H1 (cell line): ENCODE measurements around the gene HIPK2. TPM values are rescaled to one million over a fixed set of nuclear protein-coding genes. Genes with fewer than 3 reads are reported as not detected.

Source experiments
- CTCF ChIA-PET: fragments of 300-600 bp; sonication (Branson Sonifier 250); formaldehyde crosslinking; loops from one replicate; lab custom pipeline; 2021; ENCODE audit not compliant: partially characterized antibody; lab: Charles Lee
- POLR2A ChIA-PET: fragments of 300-600 bp; sonication (Branson Sonifier 250); formaldehyde crosslinking; loops from one replicate; lab custom pipeline; 2021; ENCODE audit warnings: inconsistent platforms; ENCODE audit not compliant: partially characterized antibody; lab: Charles Lee
- DNase-seq, 2 experiments: peaks; one replicate each; pipeline versions ENCODE4 v3.0.0 to v3.0.0-alpha.2; 2010 to 2022; ENCODE audit warnings: low spot score in 2 of 2, low read depth in 1 of 2, mixed read lengths in 1 of 2
- FAIRE-seq: peaks from 2 replicates; lab custom pipeline; 2011; peaks lifted over from hg19 to GRCh38; lab: Jason Lieb, UNC
- H2AFZ ChIP-seq: 2 replicates; pipeline ENCODE4 v1.8.1; 2012; ENCODE audit warnings: low read length, inconsistent platforms
- H2AK5ac ChIP-seq: 2 replicates; pipeline ENCODE4 v1.6.1; 2013; ENCODE audit warnings: low read depth, low read length
- H2BK120ac ChIP-seq: replicated peaks from 2 replicates; pipeline ENCODE3; 2013; ENCODE audit warnings: low read depth, low read length, inconsistent platforms
- H2BK12ac ChIP-seq: 2 replicates; pipeline ENCODE4 v1.6.1; 2013; ENCODE audit warnings: low read depth, low read length
- H2BK15ac ChIP-seq: 2 replicates; pipeline ENCODE4 v1.6.1; 2013; ENCODE audit warnings: low read length
- H2BK20ac ChIP-seq: 2 replicates; pipeline ENCODE4 v1.6.1; 2013; ENCODE audit warnings: low read length
- H2BK5ac ChIP-seq: 2 replicates; pipeline ENCODE4 v1.6.1; 2013; ENCODE audit warnings: low read depth, low read length
- H3K14ac ChIP-seq: 2 replicates; pipeline ENCODE4 v1.6.1; 2013; ENCODE audit warnings: inconsistent platforms; ENCODE audit not compliant: insufficient read length
- H3K18ac ChIP-seq: 2 replicates; pipeline ENCODE4 v1.6.1; 2013; ENCODE audit warnings: low read length; ENCODE audit errors: extremely low read depth
- H3K23ac ChIP-seq: 2 replicates; pipeline ENCODE4 v1.6.1; 2013; ENCODE audit warnings: inconsistent platforms; ENCODE audit not compliant: insufficient read length
- H3K23me2 ChIP-seq: 2 replicates; pipeline ENCODE4 v1.6.1; 2013; ENCODE audit warnings: low read depth, low read length
- H3K27ac ChIP-seq: 2 replicates; pipeline ENCODE4 v1.6.1; 2011; ENCODE audit warnings: low read depth, low read length, inconsistent platforms
- H3K27me3 ChIP-seq, 4 experiments: replicated peaks in 1 of 4; 1 replicate in 1 of 4; 2 replicates in 3 of 4; pipeline versions ENCODE4 v1.6.1 to v1.8.1; 2011 to 2013; ENCODE audit warnings: low read length in 3 of 4, mild to moderate bottlenecking in 3 of 4, inconsistent platforms in 2 of 4, mixed read lengths in 2 of 4, moderate library complexity in 1 of 4; ENCODE audit not compliant: control insufficient read depth in 3 of 4, insufficient read depth in 3 of 4; ENCODE audit errors: extremely low read depth in 1 of 4
- H3K36me3 ChIP-seq, 4 experiments: 2 replicates each; pipeline versions ENCODE4 v1.6.1 to v1.8.1; 2011 to 2013; ENCODE audit warnings: mild to moderate bottlenecking in 4 of 4, low read length in 3 of 4, moderate library complexity in 2 of 4, control low read depth in 1 of 4, inconsistent platforms in 1 of 4; ENCODE audit not compliant: insufficient read depth in 4 of 4, control insufficient read depth in 2 of 4
- H3K4ac ChIP-seq: replicated peaks from 2 replicates; pipeline ENCODE3; 2013; ENCODE audit warnings: low read length, low read depth, mixed read lengths, inconsistent platforms; ENCODE audit not compliant: insufficient read length
- H3K4me1 ChIP-seq, 4 experiments: replicated peaks in 1 of 4; 1 replicate in 1 of 4; 2 replicates in 3 of 4; pipeline versions ENCODE4 v1.6.1 to v1.8.1; 2011 to 2013; ENCODE audit warnings: low read length in 3 of 4, inconsistent platforms in 2 of 4, mixed read lengths in 1 of 4; ENCODE audit not compliant: insufficient read depth in 4 of 4, control insufficient read depth in 3 of 4
- H3K4me2 ChIP-seq, 2 experiments: 2 replicates each; pipeline versions ENCODE4 v1.6.1 to v1.8.1; 2011 to 2013; ENCODE audit warnings: low read depth in 2 of 2, low read length in 2 of 2, control low read depth in 1 of 2, inconsistent platforms in 1 of 2, mild to moderate bottlenecking in 1 of 2; ENCODE audit not compliant: insufficient read depth in 1 of 2
- H3K4me3 ChIP-seq, 4 experiments: fragments of 200-600, 300-600 bp in 1 of 4; sonication (generic), shearing (Covaris generic), sonication (Bioruptor Twin) in 1 of 4; 2 replicates each; pipeline versions ENCODE4 v1.5.1 to v1.8.1; 2011 to 2016; ENCODE audit warnings: low read length in 4 of 4, low read depth in 3 of 4, control low read depth in 2 of 4, inconsistent platforms in 2 of 4, mild to moderate bottlenecking in 2 of 4, mixed read lengths in 1 of 4, moderate library complexity in 1 of 4; ENCODE audit not compliant: insufficient read depth in 2 of 4; ENCODE audit errors: extremely low read depth in 1 of 4
- H3K56ac ChIP-seq: replicated peaks from 2 replicates; pipeline ENCODE3; 2013; ENCODE audit warnings: low read depth, mild to moderate bottlenecking, mixed read lengths, low read length, inconsistent platforms; ENCODE audit not compliant: insufficient read length
- H3K79me1 ChIP-seq: 2 replicates; pipeline ENCODE4 v1.6.1; 2013; ENCODE audit warnings: low read depth, low read length, control low read depth
- H3K79me2 ChIP-seq, 2 experiments: 2 replicates each; pipeline versions ENCODE4 v1.6.1 to v1.8.1; 2012 to 2013; ENCODE audit warnings: low read length in 2 of 2, mild to moderate bottlenecking in 2 of 2, inconsistent platforms in 1 of 2; ENCODE audit not compliant: insufficient read depth in 2 of 2, control insufficient read depth in 1 of 2
- H3K9ac ChIP-seq, 4 experiments: replicated peaks in 1 of 4; 1 replicate in 1 of 4; 2 replicates in 3 of 4; pipeline versions ENCODE4 v1.6.1 to v1.8.1; 2011 to 2013; ENCODE audit warnings: low read depth in 3 of 4, low read length in 3 of 4, control low read depth in 2 of 4, mild to moderate bottlenecking in 2 of 4, moderate library complexity in 2 of 4, inconsistent platforms in 1 of 4; ENCODE audit errors: extremely low read depth in 1 of 4
- H3K9me3 ChIP-seq, 2 experiments: 2 replicates each; pipeline versions ENCODE4 v1.6.1 to v1.8.1; 2012 to 2013; ENCODE audit warnings: mild to moderate bottlenecking in 2 of 2, moderate library complexity in 2 of 2, control low read depth in 1 of 2, inconsistent platforms in 1 of 2, low read depth in 1 of 2, low read length in 1 of 2, mixed read lengths in 1 of 2; ENCODE audit not compliant: insufficient read depth in 2 of 2
- H4K20me1 ChIP-seq, 2 experiments: replicated peaks in 1 of 2; 2 replicates each; pipeline versions ENCODE3 to v1.8.1; 2011 to 2013; ENCODE audit warnings: inconsistent platforms in 2 of 2, low read length in 2 of 2, mild to moderate bottlenecking in 1 of 2; ENCODE audit not compliant: insufficient read depth in 2 of 2, control insufficient read depth in 1 of 2
- H4K5ac ChIP-seq: 2 replicates; pipeline ENCODE4 v1.6.1; 2013; ENCODE audit warnings: low read length, low read depth, mixed read lengths, inconsistent platforms; ENCODE audit not compliant: insufficient read length
- H4K8ac ChIP-seq: 2 replicates; pipeline ENCODE4 v1.8.0; 2013; ENCODE audit warnings: mild to moderate bottlenecking, moderate library complexity, low read length, inconsistent platforms; ENCODE audit not compliant: insufficient read depth; ENCODE audit errors: extremely low read depth
- H4K91ac ChIP-seq: replicated peaks from 2 replicates; pipeline ENCODE3; 2013; ENCODE audit warnings: low read length, mixed read lengths, inconsistent platforms; ENCODE audit not compliant: insufficient read length
- CBX8 ChIP-seq: fragments of 300-800, 300-1000 bp; sonication (generic); IDR thresholded peaks from 2 replicates; pipeline ENCODE4 v1.7.1; 2016; ENCODE audit warnings: low read depth, low read length, borderline replicate concordance
- CEBPB ChIP-seq: IDR thresholded peaks from 2 replicates; pipeline ENCODE4 v1.6.1; 2012; ENCODE audit warnings: low read depth, low read length
- CHD2 ChIP-seq: IDR thresholded peaks from 2 replicates; pipeline ENCODE4 v1.6.1; 2012; ENCODE audit warnings: low read length, improper control_type of control experiment
- HDAC2 ChIP-seq, 2 experiments: fragments of 300-600 bp in 1 of 2; sonication (generic) in 1 of 2; IDR thresholded peaks; 2 replicates each; pipeline ENCODE4 v1.6.1; 2011 to 2012; ENCODE audit warnings: low read depth in 2 of 2, low read length in 2 of 2, mild to moderate bottlenecking in 2 of 2, moderate library complexity in 2 of 2, borderline replicate concordance in 1 of 2, inconsistent platforms in 1 of 2
- HDAC6 ChIP-seq: IDR thresholded peaks from one replicate; pipeline ENCODE4 v1.7.1; 2012; ENCODE audit warnings: low read depth, mild to moderate bottlenecking, inconsistent platforms, low read length, moderate library complexity
- KDM4A ChIP-seq: IDR thresholded peaks from one replicate; pipeline ENCODE4 v1.7.1; 2012; ENCODE audit warnings: low read depth, mild to moderate bottlenecking, moderate library complexity, low read length, inconsistent platforms; ENCODE audit not compliant: severe bottlenecking
- KDM5A ChIP-seq: fragments of 200-600 bp; IDR thresholded peaks from 2 replicates; pipeline ENCODE4 v1.7.1; 2012; ENCODE audit warnings: mild to moderate bottlenecking, low read length, inconsistent platforms, mixed read lengths
- NANOG ChIP-seq: IDR thresholded peaks from 2 replicates; pipeline ENCODE4 v1.6.1; 2011; ENCODE audit warnings: low read length, low read depth, mild to moderate bottlenecking, inconsistent platforms; ENCODE audit not compliant: insufficient read depth, poor library complexity, severe bottlenecking
- POU5F1 ChIP-seq: IDR thresholded peaks from 2 replicates; pipeline ENCODE4 v1.6.1; 2011; ENCODE audit warnings: low read depth, mild to moderate bottlenecking, low read length, moderate library complexity
- RBBP5 ChIP-seq: IDR thresholded peaks from 2 replicates; pipeline ENCODE4 v1.7.1; 2012; ENCODE audit warnings: low read depth, mild to moderate bottlenecking, inconsistent platforms, low read length, moderate library complexity, borderline replicate concordance
- SP1 ChIP-seq: IDR thresholded peaks from 2 replicates; pipeline ENCODE4 v1.6.1; 2011; ENCODE audit warnings: low read depth, low read length
- TAF7 ChIP-seq: optimal IDR thresholded peaks from 2 replicates; pipeline ENCODE3; 2011; ENCODE audit warnings: low read depth, mild to moderate bottlenecking, inconsistent platforms, low read length, moderate library complexity, borderline replicate concordance
- TBP ChIP-seq: IDR thresholded peaks from 2 replicates; pipeline ENCODE4 v1.6.1; 2011; ENCODE audit warnings: low read depth, low read length, improper control_type of control experiment
- ZNF274 ChIP-seq: IDR thresholded peaks from 2 replicates; pipeline ENCODE4 v1.7.0; 2012; ENCODE audit warnings: low read length, borderline replicate concordance; ENCODE audit errors: extremely low read depth
- WGBS, 2 experiments: shearing (Covaris generic) in 1 of 2; methylation state at CpG; one replicate each; pipeline versions ENCODE4 v1.1.6 to v1.1.7; 2013 to 2015; ENCODE audit warnings: low lambda C conversion rate in 2 of 2, mixed read lengths in 2 of 2, inconsistent platforms in 1 of 2, low coverage in 1 of 2, missing lambda C conversion rate in 1 of 2; ENCODE audit not compliant: insufficient replicate concordance in 2 of 2, insufficient coverage in 1 of 2, insufficient read length in 1 of 2; ENCODE audit errors: extremely low coverage in 1 of 2, missing lambda C conversion rate in 1 of 2; 5-methylcytosine and 5-hydroxymethylcytosine counted together
- polyA plus RNA-seq, 7 experiments: library from polyadenylated mRNA; depleted of rRNA in 3 of 7; stranded (reverse) in 5 of 7; unstranded in 2 of 7; fragments of >200 nt in 5 of 7; fragments of 200-250 nt in 2 of 7; gene quantifications; 1 replicate in 5 of 7; 2 replicates in 1 of 7; 4 replicates in 1 of 7; pipeline versions ENCODE4 v1.2.1 to v1.2.3, GENCODE V29; 2011 to 2013; ENCODE audit warnings: missing spikeins in 2 of 7, mixed read lengths in 2 of 7
- total RNA-seq: library from RNA; stranded (reverse); fragmentation: NEBNext Ultra II Directional; extraction: Animal tissue kit (Norgen Biotek cat#: 25700); gene quantifications from 2 replicates; pipeline ENCODE4 v1.2.1, GENCODE V29; 2021

The HIPK2 gene
- total and polyA plus RNA-seq, 2 of the 8 experiments (the other 6 are each of a cell fraction or from before 2014, with no cell fraction given), result 8.3 to 24.3 TPM

GRCh38 chr7:139575338-139575680, 202.5 kb downstream of the HIPK2 start:
- no peaks in the 10 kb centered on the region for H3K79me2 ChIP-seq
- WGBS, 2 experiments, result 95% methylated on average over 6 of the region's 6 CpGs; no CpG with 5 or more reads in 1 of the 2 experiments
- H3K27ac ChIP-seq, result no peak overlapping the region
- no peaks in the 10 kb centered on the region; a peak in 1 of 8 replicates for H3K36me3 ChIP-seq
- no peak overlapping the region for H2BK15ac ChIP-seq
- H2AK5ac ChIP-seq, result no peak overlapping the region
- H3K4me3 ChIP-seq, result no peak overlapping the region
- no peak overlapping the region for H2AFZ ChIP-seq
- no peaks in the 10 kb centered on the region for H3K27me3 ChIP-seq
- no peak overlapping the region for H2BK120ac ChIP-seq
- no peak overlapping the region for H3K14ac ChIP-seq
- no peaks in the 10 kb centered on the region for H3K23me2 ChIP-seq
- ChIA-PET CTCF (interaction anchor here (1.1 to 1.5 kb wide), 2 partner anchors 9 to 71 kb away, joined by 4 to 5 read pairs; no protein-coding TSS in a partner anchor), POLR2A (no interaction called here)
- H3K79me1 ChIP-seq, result no peaks in the 10 kb centered on the region
- no peak overlapping the region for H4K8ac ChIP-seq
- H3K9ac ChIP-seq, result no peak overlapping the region
- H4K5ac ChIP-seq, result no peak overlapping the region
- no peak overlapping the region for H3K23ac ChIP-seq
- no peak overlapping the region for H2BK12ac ChIP-seq
- H4K91ac ChIP-seq, result no peak overlapping the region
- H4K20me1 ChIP-seq, result peaks cover 0 to 3% of the 10 kb centered on the region in 2 experiments
- H2BK5ac ChIP-seq, result no peak overlapping the region
- H3K56ac ChIP-seq, result no peak overlapping the region
- FAIRE-seq, result no peak
- H3K9me3 ChIP-seq, result no peaks in the 10 kb centered on the region
- H3K4me1 ChIP-seq, result peaks cover 0 to 5% (median 0%) of the 10 kb centered on the region in 4 experiments; a peak in 1 of 7 replicates
- no peak overlapping the region for H2BK20ac ChIP-seq
- no peak overlapping the region for H3K4ac ChIP-seq
- DNase-seq, result no peak
- H3K18ac ChIP-seq, result no peak overlapping the region
- H3K4me2 ChIP-seq, result no peak overlapping the region
- no peak for TF ChIP-seq KDM5A
- no peak for TF ChIP-seq SP1
- TF ChIP-seq CEBPB, result no peak
- no peak for TF ChIP-seq CHD2
- no peak for TF ChIP-seq TAF7
- TF ChIP-seq ZNF274, result no peak
- no peak for TF ChIP-seq NANOG
- no peak for TF ChIP-seq KDM4A
- TF ChIP-seq RBBP5, result no peak
- TF ChIP-seq CBX8, result no peak
- no peak for TF ChIP-seq TBP
- no peak for TF ChIP-seq HDAC6
- no peak for TF ChIP-seq HDAC2 (IDR thresholded peaks at IDR 0.05; ENCODE audit: borderline replicate concordance in 1 of 2, low read depth in 2 of 2, low read length in 2 of 2)
- no peak for TF ChIP-seq POU5F1
